ENCODE data around the gene TTC19. TPM values are rescaled to one million over a fixed set of nuclear protein-coding genes. Genes with fewer than 3 reads are reported as not detected.

The TTC19 gene
- total RNA-seq, 3 donors from 2014 or later, result 46.4 to 111 (median 105) TPM

Other genes starting within 250 kb of the TTC19 start
- 1 to 10 TPM in 2 of 3 donors, under 1 TPM in 1; 0.48 to 5.6 (median 4.9) TPM for gene ADORA2B, start 54.7 kb upstream of the TTC19 start, total RNA-seq
- 10 to 100 TPM; 19.7 to 20.9 (median 20.3) TPM for gene ZSWIM7, start 120 bp upstream of the TTC19 start, total RNA-seq
- 100 to 1,000 TPM; 118 to 229 (median 174) TPM for gene NCOR1, start 215.7 kb downstream of the TTC19 start, total RNA-seq
- gene PIGL, start 217.4 kb downstream of the TTC19 start, total RNA-seq, result 10 to 100 TPM; 54.6 to 76.2 (median 68.8) TPM

Data from breast epithelium (tissue), 3 donors.